ENCODE data around the gene HOXC5. TPM values are rescaled to one million over a fixed set of nuclear protein-coding genes. Genes with fewer than 3 reads are reported as not detected.

Gene HOXC5
- total RNA-seq, 1 donor, result 1.8 TPM

- Histone ChIP-seq H3K4me3 (ENCODE audit: insufficient read depth, low read length) (peak within 1 kb of the TSS; percentile 93), H3K27ac (ENCODE audit: low read depth, low read length) (peak within 1 kb of the TSS; percentile 87), H3K4me1 (ENCODE audit: insufficient read depth, low read length) (peaks cover 44% of the 10 kb centered on the region), H3K4me2 (ENCODE audit: insufficient read depth, low read length) (peak within 1 kb of the TSS; percentile 88), H2AFZ (ENCODE audit: low read length) (peak within 1 kb of the TSS; percentile 91), H3K36me3 (ENCODE audit: insufficient read depth, low read length) (peaks cover 10% of the 10 kb centered on the region), H4K20me1 (ENCODE audit: insufficient read depth, low read length) (peaks cover 6% of the 10 kb centered on the region), H3K9me3 (ENCODE audit: low read depth, low read length) (no peaks in the 10 kb centered on the region), H3K27me3 (ENCODE audit: insufficient read depth, low read length) (no peaks in the 10 kb centered on the region), H3K79me2 (ENCODE audit: insufficient read depth, low read length) (peaks cover 84% of the 10 kb centered on the region)
- no peak for TF ChIP-seq CTCF (IDR thresholded peaks at IDR 0.05; ENCODE audit: extremely low read depth, low read depth, low read length)
- DNase-seq (ENCODE audit: insufficient read length, low spot score, missing footprints), result peak; percentile 92
Measured at GRCh38 chr12:54000116-54001114, 32.4 kb upstream of the HOXC5 start, which contains the start of gene HOXC9. TSS of gene HOXC9 (plus strand) at chr12:54000161. CDS start at chr12:54000189, 28 bp downstream.

- no peaks in the 10 kb centered on the region for H3K9me3 ChIP-seq (ENCODE audit: low read depth, low read length)
- no peak for DNase-seq (ENCODE audit: insufficient read length, low spot score, missing footprints)
- no peak for TF ChIP-seq CTCF (IDR thresholded peaks at IDR 0.05; ENCODE audit: extremely low read depth, low read depth, low read length)
- no peaks in the 10 kb centered on the region for H3K27me3 ChIP-seq (ENCODE audit: insufficient read depth, low read length)
- H3K27ac ChIP-seq (ENCODE audit: low read depth, low read length), result peak overlapping the region; percentile 33
- peak overlapping the region; percentile 88 for H3K4me2 ChIP-seq (ENCODE audit: insufficient read depth, low read length)
- no peak overlapping the region for H2AFZ ChIP-seq (ENCODE audit: low read length)
- peaks cover 44% of the 10 kb centered on the region for H3K4me1 ChIP-seq (ENCODE audit: insufficient read depth, low read length)
- peaks cover 8% of the 10 kb centered on the region for H4K20me1 ChIP-seq (ENCODE audit: insufficient read depth, low read length)
- H3K4me3 ChIP-seq (ENCODE audit: insufficient read depth, low read length), result peak overlapping the region; percentile 93
- peaks cover 10% of the 10 kb centered on the region for H3K36me3 ChIP-seq (ENCODE audit: insufficient read depth, low read length)
- H3K79me2 ChIP-seq (ENCODE audit: insufficient read depth, low read length), result peaks cover 84% of the 10 kb centered on the region
Measured at GRCh38 chr12:54001283-54002187, 31.3 kb upstream of the HOXC5 start.

- TF ChIP-seq CTCF (IDR thresholded peaks at IDR 0.05; ENCODE audit: extremely low read depth, low read depth, low read length), result no peak
- no peaks in the 10 kb centered on the region for H3K27me3 ChIP-seq (ENCODE audit: insufficient read depth, low read length)
- H3K4me1 ChIP-seq (ENCODE audit: insufficient read depth, low read length), result peaks cover 41% of the 10 kb centered on the region
- H2AFZ ChIP-seq (ENCODE audit: low read length), result no peak overlapping the region
- no peaks in the 10 kb centered on the region for H3K9me3 ChIP-seq (ENCODE audit: low read depth, low read length)
- DNase-seq (ENCODE audit: insufficient read length, low spot score, missing footprints), result no peak
- peaks cover 11% of the 10 kb centered on the region for H4K20me1 ChIP-seq (ENCODE audit: insufficient read depth, low read length)
- peak overlapping the region; percentile 88 for H3K4me2 ChIP-seq (ENCODE audit: insufficient read depth, low read length)
- H3K4me3 ChIP-seq (ENCODE audit: insufficient read depth, low read length), result no peak overlapping the region
- peaks cover 84% of the 10 kb centered on the region for H3K79me2 ChIP-seq (ENCODE audit: insufficient read depth, low read length)
- no peak overlapping the region for H3K27ac ChIP-seq (ENCODE audit: low read depth, low read length)
- H3K36me3 ChIP-seq (ENCODE audit: insufficient read depth, low read length), result peaks cover 10% of the 10 kb centered on the region
Measured at GRCh38 chr12:54002278-54002914, 30.5 kb upstream of the HOXC5 start.

Measured in osteoblast (primary cell).